Measurements from ENCODE around the gene PGA5. TPM values are rescaled to one million over a fixed set of nuclear protein-coding genes. Genes with fewer than 3 reads are reported as not detected.

PGA5 gene
- 0.10 TPM in 1 of 5 replicates, not detected in the others for total RNA-seq (2022; extraction: Qiagen RNA extraction; ENCODE audit: low read depth)

GRCh38 chr11:61240875-61241274 is at the start of gene PGA5:
Gene PGA5, plus strand, starts transcription at chr11:61241175. Its CDS starts 52 bp downstream, at chr11:61241227.

GRCh38 chr11:61202950-61203746 is 37.8 kb upstream of the PGA5 start, which contains the start of gene PGA3:
Gene PGA3, plus strand, starts transcription at chr11:61203515. Its CDS starts 50 bp downstream, at chr11:61203565.

GRCh38 chr11:61222047-61222446 is 18.9 kb upstream of the PGA5 start, which contains the start of gene PGA4:
Gene PGA4, plus strand, starts transcription at chr11:61222347. Its CDS starts 54 bp downstream, at chr11:61222401.

GRCh38 chr11:61294717-61295595 is 54.0 kb downstream of the PGA5 start, which contains the start of gene VWCE:
Gene VWCE, minus strand, starts transcription at chr11:61295316. Its CDS starts 279 bp downstream, at chr11:61295037.

Other genes starting within 250 kb of the PGA5 start
- gene CD5, start 138.7 kb upstream of the PGA5 start, total RNA-seq (2022; extraction: Qiagen RNA extraction; ENCODE audit: low read depth) = not detected in 5 replicates
- gene VPS37C, start 79.7 kb upstream of the PGA5 start, total RNA-seq (2022; extraction: Qiagen RNA extraction; ENCODE audit: low read depth) = 15.8 to 20.5 TPM (median 19.2 TPM) in 5 replicates
- not detected in 5 replicates for gene PGA3, start 37.7 kb upstream of the PGA5 start, total RNA-seq (2022; extraction: Qiagen RNA extraction; ENCODE audit: low read depth)
- gene PGA4, start 18.8 kb upstream of the PGA5 start, total RNA-seq (2022; extraction: Qiagen RNA extraction; ENCODE audit: low read depth) = not detected in 5 replicates
- gene VWCE, start 54.1 kb downstream of the PGA5 start, total RNA-seq (2022; extraction: Qiagen RNA extraction; ENCODE audit: low read depth) = 0.38 to 0.77 TPM (median 0.57 TPM) in 5 replicates
- gene DDB1, start 91.9 kb downstream of the PGA5 start, total RNA-seq (2022; extraction: Qiagen RNA extraction; ENCODE audit: low read depth) = 161 to 182 TPM (median 172 TPM) in 5 replicates
- gene TKFC, start 92.1 kb downstream of the PGA5 start, total RNA-seq (2022; extraction: Qiagen RNA extraction; ENCODE audit: low read depth) = 46.8 to 76.0 TPM (median 71.1 TPM) in 5 replicates
- gene CYB561A3, start 120.7 kb downstream of the PGA5 start, total RNA-seq (2022; extraction: Qiagen RNA extraction; ENCODE audit: low read depth) = 41.2 to 50.1 TPM (median 47.6 TPM) in 5 replicates
- 75.0 to 125 TPM (median 111 TPM) in 5 replicates for gene TMEM138, start 121.2 kb downstream of the PGA5 start, total RNA-seq (2022; extraction: Qiagen RNA extraction; ENCODE audit: low read depth)
- gene TMEM216, start 151.4 kb downstream of the PGA5 start, total RNA-seq (2022; extraction: Qiagen RNA extraction; ENCODE audit: low read depth) = 16.4 to 20.8 TPM (median 19.5 TPM) in 5 replicates
- gene CPSF7, start 188.8 kb downstream of the PGA5 start, total RNA-seq (2022; extraction: Qiagen RNA extraction; ENCODE audit: low read depth) = 73.7 to 78.3 TPM (median 75.8 TPM) in 5 replicates
- gene SDHAF2, start 188.9 kb downstream of the PGA5 start, total RNA-seq (2022; extraction: Qiagen RNA extraction; ENCODE audit: low read depth) = 36.8 to 52.5 TPM (median 44.7 TPM) in 5 replicates